KMS-11 (cell line): ENCODE data around the gene MACROD2.

Experiments
- H2AFZ ChIP-seq: fragments of 200-600 bp; sonication (generic); 2 replicates; pipeline ENCODE4 v1.6.1; 2016; ENCODE audit warnings: antibody characterized with exemption, mixed run types, low read depth
- H3K27ac ChIP-seq: fragments of 200-600 bp; sonication (generic); 2 replicates; pipeline ENCODE4 v1.6.1; 2016; ENCODE audit warnings: mild to moderate bottlenecking, mixed run types
- H3K27me3 ChIP-seq: fragments of 200-600 bp; sonication (generic); 2 replicates; pipeline ENCODE4 v1.6.1; 2017; ENCODE audit warnings: mild to moderate bottlenecking, low read depth, mixed run types, moderate library complexity; ENCODE audit not compliant: insufficient read depth
- H3K36me3 ChIP-seq: fragments of 200-600 bp; sonication (generic); 2 replicates; pipeline ENCODE4 v1.6.1; 2017; ENCODE audit warnings: mild to moderate bottlenecking, mixed run types; ENCODE audit not compliant: insufficient read depth
- H3K4me1 ChIP-seq: fragments of 200-600 bp; sonication (generic); 2 replicates; pipeline ENCODE4 v1.6.1; 2016; ENCODE audit warnings: mild to moderate bottlenecking, low read depth, mixed run types; ENCODE audit not compliant: poor library complexity, severe bottlenecking
- H3K4me2 ChIP-seq: fragments of 200-600 bp; sonication (generic); 2 replicates; pipeline ENCODE4 v1.7.0; 2016; ENCODE audit warnings: mild to moderate bottlenecking, mixed run types
- H3K4me3 ChIP-seq: fragments of 200-600 bp; sonication (generic); IDR thresholded peaks from 2 replicates; pipeline ENCODE4 v1.6.1; 2017; ENCODE audit warnings: low read depth, low read length, mixed read lengths; ENCODE audit not compliant: insufficient read depth
- H3K79me2 ChIP-seq: fragments of 200-600 bp; sonication (generic); 2 replicates; pipeline ENCODE4 v1.6.1; 2016; ENCODE audit warnings: low read depth, mixed run types; ENCODE audit not compliant: insufficient read depth
- H3K9ac ChIP-seq: fragments of 200-600 bp; sonication (generic); 2 replicates; pipeline ENCODE4 v1.6.1; 2016; ENCODE audit warnings: mild to moderate bottlenecking, mixed run types
- H4K20me1 ChIP-seq: fragments of 200-600 bp; sonication (generic); 2 replicates; pipeline ENCODE4 v1.6.1; 2016; ENCODE audit warnings: mild to moderate bottlenecking, mixed run types; ENCODE audit not compliant: insufficient read depth
- TF ChIP-seq, protein P1 (sequence below): fragments of 200-600 bp; sonication (generic); conservative IDR thresholded peaks from 2 replicates; pipeline ENCODE4 v1.6.1; 2017; ENCODE audit warnings: low read depth, mild to moderate bottlenecking, antibody characterized with exemption, low read length, moderate library complexity, mixed read lengths

Gene MACROD2

DNA sequence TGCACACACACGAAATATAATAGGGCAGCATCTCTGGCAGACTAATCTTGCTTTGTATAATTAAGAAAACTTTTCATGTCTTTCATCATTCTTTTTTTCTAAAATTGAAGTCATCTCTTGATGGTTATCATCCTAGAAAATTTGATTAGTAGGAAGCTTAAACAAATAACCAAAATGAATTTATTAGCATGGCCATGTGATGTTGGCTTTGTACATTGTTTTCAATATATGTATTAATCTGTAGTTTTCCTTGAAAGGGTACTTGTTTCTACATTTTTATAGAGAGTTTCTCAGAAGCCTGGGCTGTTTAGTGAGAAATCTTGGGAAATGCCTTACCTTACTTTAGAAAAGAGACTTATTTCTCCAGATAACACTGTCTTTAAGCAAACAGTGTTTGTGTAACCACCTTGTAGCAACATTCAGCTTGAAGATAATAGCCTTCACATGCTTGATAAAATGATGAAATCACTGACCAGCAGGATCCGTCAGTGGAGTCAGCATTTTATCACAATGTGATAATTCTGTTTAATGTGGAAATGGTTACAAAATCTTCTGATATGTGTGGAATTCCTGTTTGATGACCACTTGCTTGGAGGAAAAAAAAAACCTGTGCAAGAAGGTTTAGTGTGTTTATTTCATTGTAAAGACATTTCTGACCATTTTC lies 147.8 kb downstream of the MACROD2 start:
- Histone ChIP-seq H3K27ac (no peak overlapping the region), H2AFZ (no peak overlapping the region)

DNA sequence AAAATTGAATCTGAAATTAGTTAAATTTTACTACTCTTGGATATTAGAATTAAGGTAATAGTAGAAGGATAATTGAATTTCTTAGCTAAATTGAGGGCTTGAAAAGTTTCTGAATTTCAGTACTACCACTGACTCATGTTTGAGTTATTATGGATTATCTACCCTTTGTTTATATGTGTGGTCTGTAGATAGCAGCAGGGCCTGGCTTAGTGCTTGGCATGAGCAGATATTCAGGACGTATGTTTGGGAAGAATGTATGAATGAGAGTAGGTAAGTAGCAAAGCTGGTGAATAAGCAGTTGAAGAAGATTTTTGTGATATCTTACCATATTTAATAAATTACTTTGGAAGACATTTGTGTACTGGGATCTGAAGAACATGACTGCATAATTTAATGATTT lies 152.7 kb downstream of the MACROD2 start:
- no peaks in the 10 kb centered on the region for H3K36me3 ChIP-seq
- H4K20me1 ChIP-seq, result no peaks in the 10 kb centered on the region

More for the DNA sequence above, 147.8 kb downstream of the MACROD2 start:
- no peaks in the 10 kb centered on the region for H4K20me1 ChIP-seq
- H3K9ac ChIP-seq, result no peak overlapping the region
- H3K27me3 ChIP-seq, result no peaks in the 10 kb centered on the region
- TF ChIP-seq, protein P1, sequence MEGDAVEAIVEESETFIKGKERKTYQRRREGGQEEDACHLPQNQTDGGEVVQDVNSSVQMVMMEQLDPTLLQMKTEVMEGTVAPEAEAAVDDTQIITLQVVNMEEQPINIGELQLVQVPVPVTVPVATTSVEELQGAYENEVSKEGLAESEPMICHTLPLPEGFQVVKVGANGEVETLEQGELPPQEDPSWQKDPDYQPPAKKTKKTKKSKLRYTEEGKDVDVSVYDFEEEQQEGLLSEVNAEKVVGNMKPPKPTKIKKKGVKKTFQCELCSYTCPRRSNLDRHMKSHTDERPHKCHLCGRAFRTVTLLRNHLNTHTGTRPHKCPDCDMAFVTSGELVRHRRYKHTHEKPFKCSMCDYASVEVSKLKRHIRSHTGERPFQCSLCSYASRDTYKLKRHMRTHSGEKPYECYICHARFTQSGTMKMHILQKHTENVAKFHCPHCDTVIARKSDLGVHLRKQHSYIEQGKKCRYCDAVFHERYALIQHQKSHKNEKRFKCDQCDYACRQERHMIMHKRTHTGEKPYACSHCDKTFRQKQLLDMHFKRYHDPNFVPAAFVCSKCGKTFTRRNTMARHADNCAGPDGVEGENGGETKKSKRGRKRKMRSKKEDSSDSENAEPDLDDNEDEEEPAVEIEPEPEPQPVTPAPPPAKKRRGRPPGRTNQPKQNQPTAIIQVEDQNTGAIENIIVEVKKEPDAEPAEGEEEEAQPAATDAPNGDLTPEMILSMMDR, result no peak
- no peaks in the 10 kb centered on the region for H3K36me3 ChIP-seq
- no peaks in the 10 kb centered on the region for H3K4me1 ChIP-seq
- no peak overlapping the region for H3K4me3 ChIP-seq
- H3K79me2 ChIP-seq, result no peaks in the 10 kb centered on the region
- H3K4me2 ChIP-seq, result no peak overlapping the region

DNA sequence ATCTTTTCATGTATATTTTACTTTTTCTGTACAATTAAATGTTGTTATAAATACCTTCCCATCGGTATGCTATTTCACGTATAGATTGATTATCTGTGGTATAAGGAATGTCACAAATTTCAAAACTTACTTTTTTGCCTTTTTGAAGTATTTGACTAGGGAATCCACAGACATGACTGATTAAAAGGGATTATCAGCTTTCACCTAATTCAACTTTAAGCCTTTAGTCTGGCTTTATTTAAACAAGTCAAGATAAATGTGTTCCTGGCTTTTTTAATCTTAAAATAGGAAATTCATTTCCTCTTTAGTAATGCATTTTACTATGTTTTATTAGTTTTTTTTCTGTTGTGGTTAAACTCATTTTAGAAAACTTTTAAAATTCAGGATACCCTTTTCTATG lies 160.0 kb downstream of the MACROD2 start:
- no peak overlapping the region for H3K27ac ChIP-seq
- no peak overlapping the region for H2AFZ ChIP-seq
- no peak overlapping the region for H3K4me2 ChIP-seq
- H3K27me3 ChIP-seq, result no peaks in the 10 kb centered on the region
- TF ChIP-seq, protein P1, result no peak
- no peak overlapping the region for H3K9ac ChIP-seq
- H3K4me3 ChIP-seq, result no peak overlapping the region
- H3K4me1 ChIP-seq, result no peaks in the 10 kb centered on the region
- no peaks in the 10 kb centered on the region for H3K79me2 ChIP-seq
- no peaks in the 10 kb centered on the region for H4K20me1 ChIP-seq
- no peaks in the 10 kb centered on the region for H3K36me3 ChIP-seq

More for the DNA sequence above, 152.7 kb downstream of the MACROD2 start:
- Histone ChIP-seq H3K4me2 (no peak overlapping the region), H3K4me1 (no peaks in the 10 kb centered on the region), H3K27ac (no peak overlapping the region), H3K27me3 (no peaks in the 10 kb centered on the region), H3K4me3 (no peak overlapping the region), H3K9ac (no peak overlapping the region), H2AFZ (no peak overlapping the region), H3K79me2 (no peaks in the 10 kb centered on the region)
- TF ChIP-seq, protein P1, result no peak

DNA sequence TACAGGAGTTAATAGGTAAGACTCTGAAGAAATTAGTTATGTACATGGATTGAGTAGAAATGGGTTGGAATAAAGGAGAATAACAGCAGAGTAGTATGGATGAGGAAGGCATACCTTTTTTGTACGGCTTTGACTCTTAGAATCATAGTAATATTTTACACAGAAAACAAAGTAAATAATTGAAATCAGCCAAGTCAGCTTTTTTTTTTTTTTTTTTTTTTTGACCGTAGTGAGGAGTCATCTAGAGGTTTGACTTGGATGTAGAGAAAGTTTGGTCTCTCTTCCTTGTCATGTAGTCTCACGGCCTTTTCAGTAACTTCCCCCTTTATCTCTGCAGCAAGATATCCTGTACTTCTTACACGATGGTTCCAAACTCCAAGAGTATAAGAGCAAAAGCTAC lies 183.2 kb downstream of the MACROD2 start:
- no peaks in the 10 kb centered on the region for H4K20me1 ChIP-seq

More for the DNA sequence above, 183.2 kb downstream of the MACROD2 start:
- TF ChIP-seq, protein P1, result no peak
- Histone ChIP-seq H3K9ac (no peak overlapping the region), H3K27me3 (no peaks in the 10 kb centered on the region), H3K27ac (no peak overlapping the region), H3K79me2 (no peaks in the 10 kb centered on the region), H3K36me3 (no peaks in the 10 kb centered on the region), H2AFZ (no peak overlapping the region), H3K4me3 (no peak overlapping the region), H3K4me2 (no peak overlapping the region), H3K4me1 (no peaks in the 10 kb centered on the region)
